Measurements from ENCODE around the gene RFC1. TPM values are rescaled to one million over a fixed set of nuclear protein-coding genes. Genes with fewer than 3 reads are reported as not detected.

RFC1 gene
- total RNA-seq, 1 donor from 2014 or later, result 47.5 TPM

GRCh38 chr4:39341075-39341725, 25.0 kb downstream of the RFC1 start:
- Histone ChIP-seq H3K9ac (ENCODE audit: low read depth in 1 of 3, low read length in 3 of 3) (no peak overlapping the region), H3K36me3 (ENCODE audit: control insufficient read depth in 3 of 3, insufficient read depth in 3 of 3, low read length in 3 of 3) (no peaks in the 10 kb centered on the region), H3K4me3 (ENCODE audit: low read length in 3 of 3) (no peak overlapping the region)

DNA sequence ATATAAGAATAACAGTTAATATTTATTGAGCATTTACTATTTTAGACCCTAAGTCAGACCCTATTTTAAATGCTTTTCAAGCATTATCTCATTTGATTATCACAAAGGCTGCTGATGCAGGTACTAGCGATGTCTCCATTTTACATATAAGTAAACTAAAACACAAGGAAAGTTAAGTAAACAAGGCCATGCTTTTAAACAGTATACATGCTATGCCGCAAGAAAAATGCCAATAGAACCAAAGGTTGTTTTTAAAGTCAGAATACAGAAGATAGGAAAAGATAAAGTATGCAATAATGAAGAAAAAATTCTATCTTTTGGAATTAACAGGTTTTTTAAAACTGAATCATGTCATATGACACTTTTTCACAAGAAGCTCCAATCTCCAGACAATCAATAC, 26.2 kb downstream of the RFC1 start:
- Histone ChIP-seq H3K36me3 (ENCODE audit: control insufficient read depth in 3 of 3, insufficient read depth in 3 of 3, low read length in 3 of 3) (no peaks in the 10 kb centered on the region), H3K27ac (ENCODE audit: low read depth, low read length) (no peak overlapping the region), H3K9me3 (ENCODE audit: control insufficient read depth in 3 of 3, low read length in 3 of 3) (no peaks in the 10 kb centered on the region), H3K4me1 (ENCODE audit: control insufficient read depth in 3 of 3, insufficient read depth in 3 of 3, low read length in 3 of 3) (no peaks in the 10 kb centered on the region), H3K4me3 (ENCODE audit: low read length in 3 of 3) (no peak overlapping the region), H3K27me3 (ENCODE audit: control insufficient read depth in 3 of 3, insufficient read depth in 3 of 3, low read length in 3 of 3) (no peaks in the 10 kb centered on the region), H3K9ac (ENCODE audit: low read depth in 1 of 3, low read length in 3 of 3) (no peak overlapping the region)

More at GRCh38 chr4:39341075-39341725, 25.0 kb downstream of the RFC1 start:
- Histone ChIP-seq H3K4me1 (ENCODE audit: control insufficient read depth in 3 of 3, insufficient read depth in 3 of 3, low read length in 3 of 3) (no peaks in the 10 kb centered on the region), H3K27me3 (ENCODE audit: control insufficient read depth in 3 of 3, insufficient read depth in 3 of 3, low read length in 3 of 3) (no peaks in the 10 kb centered on the region), H3K9me3 (ENCODE audit: control insufficient read depth in 3 of 3, low read length in 3 of 3) (no peaks in the 10 kb centered on the region), H3K27ac (ENCODE audit: low read depth, low read length) (no peak overlapping the region)

DNA sequence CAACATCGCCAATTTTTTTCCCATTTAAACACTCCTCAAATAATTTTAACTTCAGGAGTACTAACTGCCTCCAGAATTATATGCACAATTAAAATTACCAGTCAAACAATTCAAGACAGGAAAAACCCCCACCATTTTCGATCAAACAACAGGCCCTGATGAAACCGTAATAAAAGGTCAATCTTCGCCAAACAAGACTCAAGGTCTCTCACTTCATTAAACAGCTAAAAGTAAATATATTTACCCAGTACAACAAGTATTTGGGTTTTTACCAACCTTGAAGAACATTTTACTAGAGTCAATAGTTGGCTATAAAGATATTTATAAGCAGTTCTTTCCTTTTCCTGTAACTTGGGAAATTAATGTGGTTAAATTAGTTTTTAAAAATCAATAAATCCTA, 28.3 kb downstream of the RFC1 start:
- Histone ChIP-seq H3K9me3 (ENCODE audit: control insufficient read depth in 3 of 3, low read length in 3 of 3) (no peaks in the 10 kb centered on the region), H3K9ac (ENCODE audit: low read depth in 1 of 3, low read length in 3 of 3) (no peak overlapping the region), H3K4me3 (ENCODE audit: low read length in 3 of 3) (no peak overlapping the region), H3K27me3 (ENCODE audit: control insufficient read depth in 3 of 3, insufficient read depth in 3 of 3, low read length in 3 of 3) (no peaks in the 10 kb centered on the region), H3K36me3 (ENCODE audit: control insufficient read depth in 3 of 3, insufficient read depth in 3 of 3, low read length in 3 of 3) (no peaks in the 10 kb centered on the region), H3K4me1 (ENCODE audit: control insufficient read depth in 3 of 3, insufficient read depth in 3 of 3, low read length in 3 of 3) (no peaks in the 10 kb centered on the region), H3K27ac (ENCODE audit: low read depth, low read length) (no peak overlapping the region)

GRCh38 chr4:39335566-39335965, 30.6 kb downstream of the RFC1 start:
- Histone ChIP-seq H3K27ac (ENCODE audit: low read depth, low read length) (no peak overlapping the region), H3K27me3 (ENCODE audit: control insufficient read depth in 3 of 3, insufficient read depth in 3 of 3, low read length in 3 of 3) (no peaks in the 10 kb centered on the region), H3K9me3 (ENCODE audit: control insufficient read depth in 3 of 3, low read length in 3 of 3) (no peaks in the 10 kb centered on the region), H3K4me3 (ENCODE audit: low read length in 3 of 3) (no peak overlapping the region), H3K9ac (ENCODE audit: low read depth in 1 of 3, low read length in 3 of 3) (no peak overlapping the region), H3K4me1 (ENCODE audit: control insufficient read depth in 3 of 3, insufficient read depth in 3 of 3, low read length in 3 of 3) (no peaks in the 10 kb centered on the region), H3K36me3 (ENCODE audit: control insufficient read depth in 3 of 3, insufficient read depth in 3 of 3, low read length in 3 of 3) (no peaks in the 10 kb centered on the region)

GRCh38 chr4:39331191-39331590, 35.0 kb downstream of the RFC1 start:
- H3K4me1 ChIP-seq (ENCODE audit: control insufficient read depth in 3 of 3, insufficient read depth in 3 of 3, low read length in 3 of 3), result no peaks in the 10 kb centered on the region
- H3K4me3 ChIP-seq (ENCODE audit: low read length in 3 of 3), result no peak overlapping the region
- peaks cover 0 to 5% (median 3%) of the 10 kb centered on the region in 3 donors for H3K36me3 ChIP-seq (ENCODE audit: control insufficient read depth in 3 of 3, insufficient read depth in 3 of 3, low read length in 3 of 3)
- H3K27ac ChIP-seq (ENCODE audit: low read depth, low read length), result no peak overlapping the region
- no peaks in the 10 kb centered on the region for H3K9me3 ChIP-seq (ENCODE audit: control insufficient read depth in 3 of 3, low read length in 3 of 3)
- H3K9ac ChIP-seq (ENCODE audit: low read depth in 1 of 3, low read length in 3 of 3), result no peak overlapping the region
- H3K27me3 ChIP-seq (ENCODE audit: control insufficient read depth in 3 of 3, insufficient read depth in 3 of 3, low read length in 3 of 3), result no peaks in the 10 kb centered on the region

DNA sequence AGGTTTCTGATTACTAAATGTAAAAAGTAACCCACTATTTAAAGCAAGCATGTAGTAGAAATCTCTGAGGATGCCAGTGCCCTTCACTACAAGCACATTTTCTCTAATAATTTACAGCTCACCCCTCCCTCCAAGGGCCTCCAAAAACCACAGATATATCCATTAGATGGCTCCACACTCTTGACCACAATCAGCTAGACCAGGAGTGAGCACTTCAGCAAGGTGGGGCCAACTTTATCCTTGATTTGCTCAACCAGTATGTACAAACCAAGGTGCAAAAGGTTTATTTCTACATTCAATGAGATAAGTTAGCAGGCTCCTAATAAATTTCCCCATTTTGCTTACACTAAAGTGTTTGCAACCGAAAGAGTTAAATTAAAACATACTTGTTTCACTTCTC, 35.8 kb downstream of the RFC1 start:
- Histone ChIP-seq H3K4me3 (ENCODE audit: low read length in 3 of 3) (no peak overlapping the region), H3K36me3 (ENCODE audit: control insufficient read depth in 3 of 3, insufficient read depth in 3 of 3, low read length in 3 of 3) (peaks cover 3 to 10% (median 5%) of the 10 kb centered on the region in 3 donors), H3K27ac (ENCODE audit: low read depth, low read length) (no peak overlapping the region), H3K9ac (ENCODE audit: low read depth in 1 of 3, low read length in 3 of 3) (no peak overlapping the region), H3K27me3 (ENCODE audit: control insufficient read depth in 3 of 3, insufficient read depth in 3 of 3, low read length in 3 of 3) (no peaks in the 10 kb centered on the region), H3K4me1 (ENCODE audit: control insufficient read depth in 3 of 3, insufficient read depth in 3 of 3, low read length in 3 of 3) (no peaks in the 10 kb centered on the region), H3K9me3 (ENCODE audit: control insufficient read depth in 3 of 3, low read length in 3 of 3) (no peaks in the 10 kb centered on the region)

DNA sequence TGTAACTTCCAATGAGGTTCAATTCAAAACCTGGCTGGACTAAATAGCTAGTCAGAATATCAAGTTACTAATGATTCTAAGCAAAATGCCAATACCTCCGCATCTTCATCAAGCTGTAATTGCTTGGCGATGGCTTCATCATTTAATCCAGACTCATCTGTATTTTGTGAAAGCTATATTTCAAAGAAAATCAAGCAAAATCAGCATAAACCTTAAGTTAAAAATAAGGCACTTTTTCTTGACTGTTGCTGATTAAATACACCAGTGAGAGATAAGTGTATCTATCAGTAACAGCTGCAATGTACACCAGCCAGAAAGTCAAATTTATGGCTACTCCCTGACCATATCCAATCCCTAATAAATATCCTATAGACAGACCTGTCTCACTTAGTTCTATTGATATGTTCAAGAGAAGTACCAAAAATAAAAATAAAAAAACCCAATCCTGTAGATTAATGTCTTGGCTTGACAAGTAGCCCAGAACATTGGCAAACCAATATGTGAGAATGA, 39.6 kb downstream of the RFC1 start:
- Histone ChIP-seq H3K27me3 (ENCODE audit: control insufficient read depth in 3 of 3, insufficient read depth in 3 of 3, low read length in 3 of 3) (no peaks in the 10 kb centered on the region), H3K36me3 (ENCODE audit: control insufficient read depth in 3 of 3, insufficient read depth in 3 of 3, low read length in 3 of 3) (peaks cover 4 to 21% (median 10%) of the 10 kb centered on the region in 3 donors), H3K27ac (ENCODE audit: low read depth, low read length) (no peak overlapping the region), H3K9me3 (ENCODE audit: control insufficient read depth in 3 of 3, low read length in 3 of 3) (no peaks in the 10 kb centered on the region), H3K9ac (ENCODE audit: low read depth in 1 of 3, low read length in 3 of 3) (no peak overlapping the region), H3K4me1 (ENCODE audit: control insufficient read depth in 3 of 3, insufficient read depth in 3 of 3, low read length in 3 of 3) (no peaks in the 10 kb centered on the region), H3K4me3 (ENCODE audit: low read length in 3 of 3) (no peak overlapping the region)

- Histone ChIP-seq H3K36me3 (ENCODE audit: control insufficient read depth in 3 of 3, insufficient read depth in 3 of 3, low read length in 3 of 3) (peaks cover 4 to 29% (median 10%) of the 10 kb centered on the region in 3 donors), H3K27me3 (ENCODE audit: control insufficient read depth in 3 of 3, insufficient read depth in 3 of 3, low read length in 3 of 3) (no peaks in the 10 kb centered on the region), H3K9me3 (ENCODE audit: control insufficient read depth in 3 of 3, low read length in 3 of 3) (no peaks in the 10 kb centered on the region), H3K4me3 (ENCODE audit: low read length in 3 of 3) (no peak overlapping the region), H3K27ac (ENCODE audit: low read depth, low read length) (no peak overlapping the region), H3K9ac (ENCODE audit: low read depth in 1 of 3, low read length in 3 of 3) (no peak overlapping the region), H3K4me1 (ENCODE audit: control insufficient read depth in 3 of 3, insufficient read depth in 3 of 3, low read length in 3 of 3) (no peaks in the 10 kb centered on the region)
These were observed 41.1 kb downstream of the RFC1 start for GRCh38 chr4:39324897-39325613.

- H3K4me1 ChIP-seq (ENCODE audit: control insufficient read depth in 3 of 3, insufficient read depth in 3 of 3, low read length in 3 of 3), result no peaks in the 10 kb centered on the region
- H3K27ac ChIP-seq (ENCODE audit: low read depth, low read length), result no peak overlapping the region
- no peak overlapping the region for H3K9ac ChIP-seq (ENCODE audit: low read depth in 1 of 3, low read length in 3 of 3)
- H3K4me3 ChIP-seq (ENCODE audit: low read length in 3 of 3), result no peak overlapping the region
- H3K36me3 ChIP-seq (ENCODE audit: control insufficient read depth in 3 of 3, insufficient read depth in 3 of 3, low read length in 3 of 3), result peaks cover 4 to 33% (median 15%) of the 10 kb centered on the region in 3 donors
- no peaks in the 10 kb centered on the region for H3K27me3 ChIP-seq (ENCODE audit: control insufficient read depth in 3 of 3, insufficient read depth in 3 of 3, low read length in 3 of 3)
- H3K9me3 ChIP-seq (ENCODE audit: control insufficient read depth in 3 of 3, low read length in 3 of 3), result no peaks in the 10 kb centered on the region
These were observed 41.7 kb downstream of the RFC1 start for GRCh38 chr4:39324446-39324845.

DNA sequence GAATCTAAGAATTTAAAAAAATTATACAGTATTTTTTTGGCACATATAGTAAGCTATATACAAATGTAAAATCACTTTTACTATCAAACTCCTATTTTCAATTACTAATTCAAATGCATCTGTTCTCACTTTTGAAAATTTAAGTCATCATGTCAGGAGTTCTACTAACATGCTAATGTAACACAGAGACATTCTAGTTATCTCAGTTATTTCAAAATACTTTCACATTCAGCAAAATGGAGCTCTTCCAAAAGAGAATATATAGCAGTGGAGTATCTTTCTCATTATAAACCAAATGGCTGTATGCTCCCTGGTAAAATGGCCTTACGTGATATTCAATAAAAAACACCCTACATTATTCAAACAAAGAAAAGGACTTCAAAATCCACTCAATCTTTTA, 42.3 kb downstream of the RFC1 start:
- Histone ChIP-seq H3K4me3 (ENCODE audit: low read length in 3 of 3) (no peak overlapping the region), H3K9me3 (ENCODE audit: control insufficient read depth in 3 of 3, low read length in 3 of 3) (no peaks in the 10 kb centered on the region), H3K27me3 (ENCODE audit: control insufficient read depth in 3 of 3, insufficient read depth in 3 of 3, low read length in 3 of 3) (no peaks in the 10 kb centered on the region), H3K9ac (ENCODE audit: low read depth in 1 of 3, low read length in 3 of 3) (no peak overlapping the region), H3K4me1 (ENCODE audit: control insufficient read depth in 3 of 3, insufficient read depth in 3 of 3, low read length in 3 of 3) (no peaks in the 10 kb centered on the region), H3K27ac (ENCODE audit: low read depth, low read length) (no peak overlapping the region), H3K36me3 (ENCODE audit: control insufficient read depth in 3 of 3, insufficient read depth in 3 of 3, low read length in 3 of 3) (peaks cover 4 to 35% (median 20%) of the 10 kb centered on the region in 3 donors)
